Renal cortex interstitium (tissue), 11 donors: Measurements from ENCODE around the gene APLP2. TPM values are rescaled to one million over a fixed set of nuclear protein-coding genes. Genes with fewer than 3 reads are reported as not detected.
"Not testable (repeated sequence)": the region's sequence is repeated elsewhere in the genome, so short reads cannot be mapped to it uniquely, and the experiment has no call there.

Source experiments
- DNase-seq, 11 donors: peaks; one replicate each; pipeline ENCODE4 v3.0.0-alpha.2; 2013; ENCODE audit warnings: low read depth in 9 of 11, low spot score in 4 of 11; ENCODE audit errors: extremely low read depth in 1 of 11
- polyA plus RNA-seq, 3 donors: library from polyadenylated mRNA; unstranded; fragments of 120-200 nt; gene quantifications; one replicate each; pipeline ENCODE4 v1.2.1, GENCODE V29; 2013; ENCODE audit not compliant: insufficient read length in 3 of 3

APLP2 gene
- polyA plus RNA-seq, 3 donors = 443 to 484 (median 448) TPM

- no peak for DNase-seq
Observed at GRCh38 chr11:130074736-130075135, 5.0 kb downstream of the APLP2 start.

- no peak for DNase-seq
Observed at GRCh38 chr11:130076778-130077481, 7.2 kb downstream of the APLP2 start.

DNA sequence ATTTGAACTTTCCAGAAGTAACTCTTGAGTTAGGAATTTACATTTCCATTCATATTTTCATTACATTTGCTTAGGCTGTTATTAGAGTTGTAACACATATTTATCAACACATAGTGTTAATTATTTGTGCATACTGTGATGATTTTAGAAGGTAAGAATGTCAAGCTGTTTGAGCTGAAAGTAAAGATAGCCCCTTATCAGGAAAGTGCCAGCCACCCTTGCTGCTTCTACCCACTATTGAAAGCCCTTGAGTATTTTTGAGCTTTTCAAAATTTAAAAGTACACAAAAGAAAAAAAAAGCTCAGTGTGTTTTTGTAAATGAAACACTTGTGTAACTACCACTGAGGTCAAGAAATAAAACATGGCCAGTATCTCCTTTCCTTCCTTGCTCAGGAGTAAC lies 8.0 kb downstream of the APLP2 start:
- no peak for DNase-seq

- no peak for DNase-seq
Observed at GRCh38 chr11:130078080-130078479, 8.4 kb downstream of the APLP2 start.

DNA sequence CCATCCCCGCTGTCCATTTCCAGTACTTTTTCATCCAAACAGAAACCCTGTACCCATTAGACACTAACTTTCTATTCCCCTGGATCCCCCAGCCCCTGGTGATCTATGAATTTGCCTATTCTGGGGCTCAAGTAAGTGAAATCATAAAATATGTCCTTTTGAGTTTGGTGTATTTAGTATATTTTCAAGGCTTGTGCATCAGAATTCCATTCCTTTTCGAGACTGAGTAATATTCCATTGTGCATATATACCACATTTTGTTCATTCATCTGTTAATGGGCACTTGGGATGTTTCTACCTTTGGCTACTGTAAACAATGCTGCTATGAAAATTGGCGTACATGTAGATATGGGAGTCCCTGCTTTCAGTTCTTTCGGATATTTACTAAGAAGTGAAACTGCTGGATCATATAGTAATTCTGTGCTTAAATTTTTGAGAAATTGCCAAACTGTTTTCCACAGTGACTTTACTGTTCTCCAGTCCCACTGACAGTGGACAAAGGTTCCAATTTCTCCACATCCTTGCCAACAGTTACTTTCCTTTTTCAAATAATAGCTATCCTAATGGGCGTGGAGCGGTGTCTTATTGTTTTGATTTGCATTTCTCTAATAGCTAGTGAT lies 16.1 kb downstream of the APLP2 start:
- DNase-seq = no peak

- DNase-seq = no peak
Observed at GRCh38 chr11:130086669-130087068, 17.0 kb downstream of the APLP2 start.

GRCh38 chr11:130087294-130087926 lies 17.7 kb downstream of the APLP2 start:
- no peak for DNase-seq

- no peak for DNase-seq
Observed at GRCh38 chr11:130088217-130088616, 18.5 kb downstream of the APLP2 start.

DNA sequence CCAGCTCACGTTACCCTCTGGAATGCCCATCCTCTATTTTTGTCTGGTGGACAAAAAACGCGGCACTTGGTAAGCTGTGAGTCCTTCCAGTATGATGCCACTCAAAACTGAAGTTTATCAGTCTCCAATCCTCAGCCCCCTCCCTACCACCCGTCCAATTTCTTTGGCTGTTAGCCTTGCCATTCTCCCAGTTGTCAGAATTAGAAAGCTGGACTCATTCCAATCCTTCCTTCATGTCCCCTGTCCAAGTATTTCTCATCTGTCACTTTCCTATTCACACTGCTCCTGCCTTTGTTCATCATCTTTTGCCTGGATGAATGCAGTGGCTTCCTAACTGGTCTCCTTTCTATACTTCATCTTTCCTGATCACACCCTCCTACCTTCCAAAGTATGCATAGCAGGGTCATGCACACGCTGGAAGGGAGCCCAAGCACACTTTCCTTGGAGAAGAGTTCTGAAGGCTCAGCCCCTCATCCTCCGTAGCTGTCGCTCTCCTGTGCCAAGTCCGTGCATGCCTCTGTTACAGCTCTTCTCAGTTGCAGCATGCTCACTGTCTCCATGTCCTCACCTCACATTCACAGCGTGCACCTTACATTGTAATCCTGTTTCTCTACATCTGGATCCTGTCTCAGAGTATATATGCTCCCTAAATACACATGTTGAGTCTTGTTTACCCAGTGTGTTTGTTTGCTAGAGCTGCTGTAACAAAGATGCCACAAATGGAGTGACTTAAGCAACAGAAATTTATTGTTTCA lies 19.4 kb downstream of the APLP2 start:
- DNase-seq = no peak

GRCh38 chr11:130089674-130090073 lies 20.0 kb downstream of the APLP2 start:
- no peak for DNase-seq

DNA sequence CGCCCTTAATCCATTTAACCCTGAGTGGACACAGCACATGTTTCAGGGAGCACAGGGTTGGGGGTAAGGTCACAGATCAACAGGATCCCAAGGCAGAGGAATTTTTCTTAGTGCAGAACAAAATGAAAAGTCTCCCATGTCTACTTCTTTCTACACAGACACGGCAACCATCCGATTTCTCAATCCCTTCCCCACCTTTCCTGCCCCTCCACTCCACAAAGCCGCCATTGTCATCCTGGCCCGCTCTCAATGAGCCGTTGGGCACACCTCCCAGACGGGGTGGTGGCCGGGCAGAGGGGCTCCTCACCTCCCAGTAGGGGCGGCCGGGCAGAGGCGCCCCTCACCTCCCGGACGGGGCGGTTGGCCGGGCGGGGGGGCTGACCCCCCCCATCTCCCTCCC lies 20.8 kb downstream of the APLP2 start:
- DNase-seq = not testable (repeated sequence)

DNA sequence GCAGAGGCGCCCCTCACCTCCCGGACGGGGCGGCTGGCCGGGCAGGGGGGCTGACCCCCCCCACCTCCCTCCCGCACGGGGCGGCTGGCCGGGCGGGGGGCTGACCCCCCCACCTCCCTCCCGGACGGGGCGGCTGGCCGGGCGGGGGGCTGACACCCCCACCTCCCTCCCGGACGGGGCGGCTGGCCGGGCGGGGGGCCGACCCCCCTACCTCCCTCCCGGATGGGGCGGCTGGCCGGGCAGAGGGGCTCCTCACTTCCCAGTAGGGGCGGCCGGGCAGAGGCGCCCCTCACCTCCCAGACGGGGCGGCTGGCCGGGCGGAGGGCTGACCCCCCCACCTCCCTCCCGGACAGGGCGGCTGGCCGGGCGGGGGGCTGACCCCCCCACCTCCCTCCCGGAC lies 21.5 kb downstream of the APLP2 start:
- DNase-seq = not testable (repeated sequence)

DNA sequence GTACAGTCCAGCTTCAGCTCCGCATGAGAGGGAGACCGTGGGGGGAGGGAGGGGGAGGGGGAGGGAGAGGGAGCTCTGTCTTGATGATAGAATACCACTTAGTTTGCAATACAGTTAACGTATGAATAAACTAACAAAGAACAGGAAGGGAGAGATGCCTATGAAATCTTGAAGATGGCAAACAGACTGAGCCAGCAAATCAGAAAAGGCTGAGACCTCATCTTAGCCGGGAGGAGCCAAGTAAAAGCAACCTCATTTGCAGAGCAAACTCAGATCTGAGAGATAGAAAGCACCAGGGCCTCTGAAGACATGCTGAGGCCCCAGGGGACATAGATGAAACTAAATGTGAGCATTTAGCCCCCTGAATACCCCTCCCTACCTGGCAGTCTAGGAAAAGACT lies 23.0 kb downstream of the APLP2 start:
- DNase-seq = no peak

- no peak for DNase-seq
Observed at GRCh38 chr11:130094614-130095013, 24.9 kb downstream of the APLP2 start.

GRCh38 chr11:130095326-130095725 lies 25.6 kb downstream of the APLP2 start:
- DNase-seq = no peak

- no peak for DNase-seq
Observed at GRCh38 chr11:130096042-130096441, 26.3 kb downstream of the APLP2 start.

DNA sequence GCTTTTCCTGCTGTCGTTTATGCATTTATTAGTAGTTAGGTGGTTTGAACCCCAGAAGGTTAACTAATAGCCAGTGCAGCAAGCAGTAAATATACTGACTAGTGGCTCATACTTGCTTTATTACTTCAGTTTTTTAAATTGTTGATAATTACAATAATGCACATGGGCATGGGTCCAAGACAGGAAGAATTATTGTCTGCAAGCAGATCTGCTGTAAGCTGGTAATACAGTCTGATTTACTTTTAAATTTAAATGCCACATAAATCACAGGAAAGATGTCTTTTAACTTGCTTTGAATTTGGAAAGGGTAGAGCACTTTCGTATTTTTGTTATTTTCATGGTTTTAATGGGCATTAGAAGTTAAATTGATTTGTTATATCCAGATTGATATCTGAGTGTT lies 27.1 kb downstream of the APLP2 start:
- no peak for DNase-seq

- DNase-seq = no peak
Observed at GRCh38 chr11:130097285-130097684, 27.6 kb downstream of the APLP2 start.

DNA sequence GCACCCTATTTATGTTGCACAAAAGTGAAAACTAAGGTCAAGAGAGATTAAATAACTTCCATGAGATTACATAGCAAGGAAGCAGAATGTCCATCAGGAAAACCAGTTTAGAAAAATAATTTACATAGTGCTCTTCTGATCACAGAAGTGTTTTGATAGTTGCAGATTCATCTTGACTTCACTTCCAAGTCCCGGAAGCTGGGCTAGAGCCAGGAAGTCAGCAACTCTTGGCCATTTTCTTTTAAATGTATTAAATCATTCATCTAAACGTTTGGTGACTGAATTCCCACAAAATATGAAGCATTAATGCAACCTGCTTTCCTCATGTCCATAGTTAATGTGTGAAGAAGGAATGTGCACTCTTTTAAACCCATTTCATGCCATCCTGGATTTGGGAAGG lies 29.7 kb downstream of the APLP2 start:
- DNase-seq = no peak
